WI38 (cell line): ENCODE data around the gene AKR1B1.

ENCODE experiments used
- H3K4me3 ChIP-seq: 2 replicates; pipeline ENCODE4 v1.5.1; 2011; ENCODE audit warnings: low read depth, mild to moderate bottlenecking, control low read depth, low read length
- TF ChIP-seq, protein P1 (sequence below): IDR thresholded peaks from 2 replicates; pipeline ENCODE4 v1.5.1; 2012; ENCODE audit warnings: low read depth, mild to moderate bottlenecking, control low read depth, low read length

Gene AKR1B1

DNA sequence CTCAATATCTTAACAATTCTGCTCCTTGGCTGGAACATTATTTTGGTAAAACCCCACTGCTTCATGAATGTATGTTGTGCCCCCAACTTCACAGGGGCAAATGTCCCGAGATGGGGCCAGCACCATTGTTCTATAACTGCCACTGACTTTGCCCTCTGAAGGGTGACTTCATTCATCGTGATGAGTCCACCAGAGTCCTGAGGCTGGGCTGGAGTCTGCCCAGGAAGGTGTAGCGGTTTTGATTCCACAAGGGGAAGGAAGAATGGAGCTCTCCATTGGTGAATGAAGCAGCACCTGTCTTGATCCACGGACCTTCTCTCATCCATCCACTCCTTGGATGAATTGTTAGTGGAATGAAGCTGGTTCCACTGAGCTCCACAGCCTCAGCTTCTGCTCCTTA lies 18.4 kb downstream of the AKR1B1 start:
- TF ChIP-seq, protein P1, sequence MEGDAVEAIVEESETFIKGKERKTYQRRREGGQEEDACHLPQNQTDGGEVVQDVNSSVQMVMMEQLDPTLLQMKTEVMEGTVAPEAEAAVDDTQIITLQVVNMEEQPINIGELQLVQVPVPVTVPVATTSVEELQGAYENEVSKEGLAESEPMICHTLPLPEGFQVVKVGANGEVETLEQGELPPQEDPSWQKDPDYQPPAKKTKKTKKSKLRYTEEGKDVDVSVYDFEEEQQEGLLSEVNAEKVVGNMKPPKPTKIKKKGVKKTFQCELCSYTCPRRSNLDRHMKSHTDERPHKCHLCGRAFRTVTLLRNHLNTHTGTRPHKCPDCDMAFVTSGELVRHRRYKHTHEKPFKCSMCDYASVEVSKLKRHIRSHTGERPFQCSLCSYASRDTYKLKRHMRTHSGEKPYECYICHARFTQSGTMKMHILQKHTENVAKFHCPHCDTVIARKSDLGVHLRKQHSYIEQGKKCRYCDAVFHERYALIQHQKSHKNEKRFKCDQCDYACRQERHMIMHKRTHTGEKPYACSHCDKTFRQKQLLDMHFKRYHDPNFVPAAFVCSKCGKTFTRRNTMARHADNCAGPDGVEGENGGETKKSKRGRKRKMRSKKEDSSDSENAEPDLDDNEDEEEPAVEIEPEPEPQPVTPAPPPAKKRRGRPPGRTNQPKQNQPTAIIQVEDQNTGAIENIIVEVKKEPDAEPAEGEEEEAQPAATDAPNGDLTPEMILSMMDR = no peak
- H3K4me3 ChIP-seq = no peak overlapping the region

DNA sequence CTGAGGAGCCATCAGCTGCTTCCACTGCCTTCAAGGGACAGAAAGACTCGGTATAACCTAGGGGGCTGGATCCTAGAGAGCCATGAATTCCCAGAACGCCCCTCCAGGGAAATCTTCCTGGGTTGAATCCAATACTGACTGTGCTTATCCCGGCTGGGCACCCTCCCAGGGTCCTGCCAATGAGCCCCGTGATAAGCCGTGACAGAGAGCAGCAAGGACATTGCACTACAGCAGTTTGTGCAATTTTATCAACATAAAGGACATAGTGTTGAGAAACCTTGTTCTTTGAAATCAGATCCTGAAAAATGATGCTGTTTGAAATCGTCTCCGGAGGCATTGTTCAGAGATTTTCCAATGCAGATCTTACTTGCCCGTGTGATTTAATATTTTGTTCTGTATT lies 18.8 kb downstream of the AKR1B1 start:
- no peak overlapping the region for H3K4me3 ChIP-seq
- TF ChIP-seq, protein P1 = no peak

DNA sequence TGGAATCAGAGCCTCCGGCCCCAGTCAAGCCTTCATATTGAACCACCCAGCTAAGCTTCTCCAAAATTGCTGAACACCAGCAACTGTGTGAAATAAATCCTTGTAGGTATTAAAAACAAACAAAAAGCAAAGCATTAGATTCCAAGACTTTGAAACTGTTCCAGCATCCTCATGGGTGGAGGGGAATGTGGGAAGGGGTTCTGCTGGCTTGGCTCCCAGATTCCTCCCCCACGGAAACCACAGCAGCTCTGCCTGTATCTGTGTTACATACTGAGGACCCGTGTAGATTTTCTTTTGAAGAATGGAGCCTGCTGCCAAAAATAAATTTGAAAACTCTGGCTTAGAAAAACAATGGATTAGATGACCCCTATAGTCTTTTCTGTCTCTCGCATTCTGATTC lies 20.0 kb downstream of the AKR1B1 start:
- no peak overlapping the region for H3K4me3 ChIP-seq
- TF ChIP-seq, protein P1 = no peak

DNA sequence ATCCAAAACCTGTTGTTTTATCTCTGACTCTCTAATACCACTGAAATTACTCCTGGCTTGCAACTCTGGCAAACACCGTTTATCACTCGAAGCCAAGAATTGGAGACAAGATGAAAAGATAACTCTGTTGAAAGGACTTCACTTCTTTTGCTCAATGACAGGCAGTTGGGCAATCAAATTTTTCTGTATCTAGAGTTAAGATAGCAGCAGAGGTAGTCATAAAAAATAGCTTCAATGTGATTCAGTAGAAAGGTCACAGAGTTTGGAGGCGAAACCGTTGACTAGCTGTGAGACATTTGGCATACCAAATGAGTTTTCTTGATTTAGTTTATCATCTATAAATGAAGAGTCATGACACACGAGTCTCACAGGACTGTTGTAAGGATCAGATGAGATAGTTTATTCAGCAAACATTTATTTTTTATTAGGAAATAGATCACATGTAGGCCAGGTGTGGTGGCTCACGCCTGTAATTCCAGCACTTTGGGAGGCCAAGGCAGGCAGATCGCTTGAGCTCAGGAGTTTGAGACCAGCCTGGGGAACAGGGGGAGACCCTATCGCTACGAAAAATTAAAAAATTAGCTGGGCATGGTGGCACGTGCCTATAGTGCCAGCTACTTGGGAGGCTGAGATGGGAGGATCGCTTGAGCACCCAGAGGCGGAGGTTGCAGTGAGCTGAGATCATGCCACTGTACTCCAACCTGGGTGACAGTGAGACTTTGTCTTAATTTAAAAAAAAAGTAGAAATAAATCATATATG lies 23.6 kb downstream of the AKR1B1 start:
- H3K4me3 ChIP-seq = no peak overlapping the region
- TF ChIP-seq, protein P1 = no peak

DNA sequence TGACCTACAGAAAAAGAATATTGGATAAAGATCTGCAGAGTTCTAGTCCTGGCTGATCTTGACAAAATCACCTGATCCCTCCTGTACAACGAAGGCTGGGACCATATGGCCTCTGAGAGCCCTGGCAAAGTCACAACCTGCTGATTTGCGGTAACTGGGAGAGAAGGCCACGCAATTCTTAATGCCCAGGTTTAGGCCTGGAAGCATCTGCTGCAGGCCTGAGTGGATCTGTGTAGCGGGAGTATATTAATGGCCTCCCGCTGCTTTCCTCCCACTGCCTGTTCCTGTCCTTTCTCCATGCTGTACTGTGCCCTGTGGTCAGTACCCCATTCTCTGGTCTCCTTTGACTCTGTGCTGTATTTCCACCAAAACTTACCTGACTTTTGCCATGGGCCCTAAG lies 24.2 kb downstream of the AKR1B1 start:
- TF ChIP-seq, protein P1 = no peak
- H3K4me3 ChIP-seq = no peak overlapping the region

DNA sequence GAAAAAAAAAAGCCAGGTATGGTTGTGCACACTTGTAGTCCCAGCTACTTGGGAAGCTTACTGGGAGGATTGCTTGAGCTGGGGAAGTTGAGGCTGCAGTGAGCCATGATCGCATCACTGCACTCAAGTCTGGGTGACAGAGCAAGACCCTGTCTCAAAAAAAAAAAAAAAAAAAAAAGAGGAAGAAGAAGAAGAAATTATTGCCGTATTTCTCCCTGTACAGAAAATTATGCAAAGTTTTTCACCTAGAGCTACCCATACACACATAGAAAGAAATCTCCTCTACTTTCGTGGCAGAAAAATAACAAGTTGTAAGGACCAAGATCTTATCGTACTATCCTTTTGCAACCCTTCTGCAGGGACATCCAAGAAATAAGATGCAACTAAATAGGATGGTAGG lies 25.5 kb downstream of the AKR1B1 start:
- H3K4me3 ChIP-seq = no peak overlapping the region
- TF ChIP-seq, protein P1 = no peak

DNA sequence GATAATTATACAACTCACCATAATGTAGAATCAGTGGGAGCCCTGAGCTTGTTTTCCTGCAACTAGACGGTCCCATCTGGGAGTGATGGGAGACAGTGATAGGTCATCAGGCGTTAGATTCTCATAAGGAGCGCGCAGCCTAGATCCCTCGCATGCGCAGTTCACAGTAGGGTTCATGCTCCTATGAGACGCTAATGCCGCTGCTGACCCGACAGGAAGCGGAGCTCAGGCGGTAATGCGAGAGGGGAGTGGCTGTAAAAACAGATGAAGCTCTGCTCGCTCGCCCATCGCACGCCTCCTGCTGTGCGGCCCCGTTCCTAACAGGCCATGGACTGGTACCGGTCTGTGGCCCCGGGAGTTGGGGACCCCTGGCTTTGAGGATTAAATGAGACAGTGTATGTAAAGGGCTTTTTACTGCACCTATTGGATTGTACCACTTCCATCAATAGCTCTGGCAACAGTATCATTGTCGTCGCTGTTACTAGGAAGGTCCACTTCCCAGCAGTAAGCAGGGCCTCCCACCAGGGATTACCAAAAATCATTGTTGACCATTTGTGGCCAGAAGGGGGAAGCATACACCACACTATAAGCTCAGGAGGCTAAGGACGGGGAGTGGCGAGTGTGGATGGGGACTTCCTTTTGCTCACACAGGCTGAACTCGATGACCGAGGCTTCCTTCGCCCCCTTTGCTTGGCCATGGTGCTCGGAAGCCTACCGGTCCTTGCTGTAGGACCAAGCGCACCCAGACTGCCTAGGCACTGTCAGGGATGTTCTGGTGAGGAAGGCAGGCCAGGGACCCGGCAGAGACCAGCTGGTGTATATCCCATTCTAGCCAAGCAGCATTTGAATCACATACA lies 26.4 kb downstream of the AKR1B1 start:
- H3K4me3 ChIP-seq = peak overlapping the region; percentile 54
- TF ChIP-seq, protein P1 = peak; percentile 59
